D721Med (cell line): ENCODE measurements around the gene RFX7.
"Not testable (repeated sequence)": the region's sequence is repeated elsewhere in the genome, so short reads cannot be mapped to it uniquely, and the experiment has no call there.

Source experiments
- DNase-seq: peaks from one replicate; pipeline ENCODE4 v3.0.0; 2011; ENCODE audit warnings: low spot score; ENCODE audit not compliant: insufficient read length
- FAIRE-seq: peaks from 2 replicates; lab custom pipeline; 2011; peaks lifted over from hg19 to GRCh38; lab: Jason Lieb, UNC
- CTCF ChIP-seq: IDR thresholded peaks from 2 replicates; pipeline ENCODE4 v1.5.1; 2012; ENCODE audit warnings: mild to moderate bottlenecking, control low read depth; ENCODE audit not compliant: insufficient read depth; ENCODE audit errors: missing control alignments

The RFX7 gene

GRCh38 chr15:56205061-56205876 is 38.4 kb downstream of the RFX7 start:
- FAIRE-seq (no peak), DNase-seq (no peak)
- TF ChIP-seq CTCF = no peak

GRCh38 chr15:56203312-56203922 is 40.3 kb downstream of the RFX7 start:
- FAIRE-seq, DNase-seq: not testable (repeated sequence)

GRCh38 chr15:56202701-56203100 is 41.0 kb downstream of the RFX7 start:
- FAIRE-seq (no peak), DNase-seq (no peak)
- no peak for TF ChIP-seq CTCF

GRCh38 chr15:56199038-56199437 is 44.6 kb downstream of the RFX7 start:
- TF ChIP-seq CTCF = no peak
- FAIRE-seq = no peak
- DNase-seq = no peak

GRCh38 chr15:56194035-56194434 is 49.6 kb downstream of the RFX7 start:
- FAIRE-seq = no peak
- no peak for TF ChIP-seq CTCF

GRCh38 chr15:56192659-56193442 is 50.8 kb downstream of the RFX7 start:
- no peak for TF ChIP-seq CTCF
- DNase-seq (no peak), FAIRE-seq (no peak)

More at GRCh38 chr15:56194035-56194434, 49.6 kb downstream of the RFX7 start:
- DNase-seq = no peak

GRCh38 chr15:56187665-56188064 is 56.0 kb downstream of the RFX7 start:
- TF ChIP-seq CTCF = no peak
- FAIRE-seq (no peak), DNase-seq (no peak)
